ENCODE measurements around the gene MYCN.

Gene MYCN

DNA sequence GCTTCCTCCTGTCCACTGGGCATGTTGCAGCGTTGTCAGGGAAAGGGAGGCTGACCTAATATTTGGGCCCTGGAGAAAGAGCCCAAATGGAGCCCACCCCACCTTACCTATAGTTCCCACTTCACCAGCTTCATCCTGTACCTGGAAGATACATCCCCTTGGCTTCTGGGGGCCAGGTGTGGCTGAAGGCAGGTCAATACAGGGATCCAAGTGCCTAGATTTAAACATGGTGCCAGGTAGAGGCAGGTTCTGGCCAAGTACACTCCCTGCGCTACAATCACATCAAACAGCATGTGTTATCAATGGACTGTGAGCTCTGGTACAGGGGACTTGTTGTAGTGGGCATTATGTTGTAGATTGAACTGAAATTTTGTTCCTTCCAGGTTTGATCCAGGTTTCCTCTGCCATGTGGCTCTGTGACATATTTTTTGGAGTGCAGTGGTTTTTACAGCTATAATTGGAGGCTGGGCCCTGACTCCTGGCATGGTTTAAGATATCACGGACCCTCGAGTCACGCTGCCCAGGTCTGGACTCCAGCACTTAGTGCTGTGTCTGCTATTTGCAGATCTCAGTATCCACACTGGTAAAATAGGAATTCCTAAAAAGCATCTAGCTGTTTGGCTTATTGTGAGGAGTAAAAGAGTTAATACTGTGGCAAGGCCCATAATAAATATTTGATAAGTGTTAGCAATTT lies 23.8 kb downstream of the MYCN start:
- no peaks in the 10 kb centered on the region for H3K36me3 ChIP-seq (ENCODE audit: control insufficient read depth, insufficient read depth, low read length)

GRCh38 chr2:15964936-15965563 lies 24.7 kb downstream of the MYCN start:
- no peak overlapping the region for H3K4me3 ChIP-seq (ENCODE audit: low read length)
- no peaks in the 10 kb centered on the region for H3K27me3 ChIP-seq (ENCODE audit: control insufficient read depth, insufficient read depth, low read length)
- no peaks in the 10 kb centered on the region for H3K36me3 ChIP-seq (ENCODE audit: control insufficient read depth, insufficient read depth, low read length)
- H3K9ac ChIP-seq (ENCODE audit: low read length): no peak overlapping the region
- peaks cover 13% of the 10 kb centered on the region for H3K4me1 ChIP-seq (ENCODE audit: control insufficient read depth, insufficient read depth, low read length)
- H3K9me3 ChIP-seq (ENCODE audit: control insufficient read depth, low read length): no peaks in the 10 kb centered on the region

More for the DNA sequence above, 23.8 kb downstream of the MYCN start:
- Histone ChIP-seq H3K27me3 (ENCODE audit: control insufficient read depth, insufficient read depth, low read length) (no peaks in the 10 kb centered on the region), H3K9ac (ENCODE audit: low read length) (no peak overlapping the region), H3K4me3 (ENCODE audit: low read length) (no peak overlapping the region), H3K9me3 (ENCODE audit: control insufficient read depth, low read length) (no peaks in the 10 kb centered on the region), H3K4me1 (ENCODE audit: control insufficient read depth, insufficient read depth, low read length) (peaks cover 13% of the 10 kb centered on the region)

GRCh38 chr2:15965564-15966019 lies 25.2 kb downstream of the MYCN start:
- H3K4me1 ChIP-seq (ENCODE audit: control insufficient read depth, insufficient read depth, low read length): peaks cover 13% of the 10 kb centered on the region
- no peaks in the 10 kb centered on the region for H3K27me3 ChIP-seq (ENCODE audit: control insufficient read depth, insufficient read depth, low read length)
- no peaks in the 10 kb centered on the region for H3K9me3 ChIP-seq (ENCODE audit: control insufficient read depth, low read length)
- H3K4me3 ChIP-seq (ENCODE audit: low read length): no peak overlapping the region
- no peak overlapping the region for H3K9ac ChIP-seq (ENCODE audit: low read length)
- no peaks in the 10 kb centered on the region for H3K36me3 ChIP-seq (ENCODE audit: control insufficient read depth, insufficient read depth, low read length)

GRCh38 chr2:15967415-15968279 lies 27.3 kb downstream of the MYCN start:
- H3K36me3 ChIP-seq (ENCODE audit: control insufficient read depth, insufficient read depth, low read length): no peaks in the 10 kb centered on the region
- H3K4me1 ChIP-seq (ENCODE audit: control insufficient read depth, insufficient read depth, low read length): peaks cover 13% of the 10 kb centered on the region
- H3K9ac ChIP-seq (ENCODE audit: low read length): no peak overlapping the region
- H3K27me3 ChIP-seq (ENCODE audit: control insufficient read depth, insufficient read depth, low read length): no peaks in the 10 kb centered on the region
- H3K4me3 ChIP-seq (ENCODE audit: low read length): no peak overlapping the region
- no peaks in the 10 kb centered on the region for H3K9me3 ChIP-seq (ENCODE audit: control insufficient read depth, low read length)

DNA sequence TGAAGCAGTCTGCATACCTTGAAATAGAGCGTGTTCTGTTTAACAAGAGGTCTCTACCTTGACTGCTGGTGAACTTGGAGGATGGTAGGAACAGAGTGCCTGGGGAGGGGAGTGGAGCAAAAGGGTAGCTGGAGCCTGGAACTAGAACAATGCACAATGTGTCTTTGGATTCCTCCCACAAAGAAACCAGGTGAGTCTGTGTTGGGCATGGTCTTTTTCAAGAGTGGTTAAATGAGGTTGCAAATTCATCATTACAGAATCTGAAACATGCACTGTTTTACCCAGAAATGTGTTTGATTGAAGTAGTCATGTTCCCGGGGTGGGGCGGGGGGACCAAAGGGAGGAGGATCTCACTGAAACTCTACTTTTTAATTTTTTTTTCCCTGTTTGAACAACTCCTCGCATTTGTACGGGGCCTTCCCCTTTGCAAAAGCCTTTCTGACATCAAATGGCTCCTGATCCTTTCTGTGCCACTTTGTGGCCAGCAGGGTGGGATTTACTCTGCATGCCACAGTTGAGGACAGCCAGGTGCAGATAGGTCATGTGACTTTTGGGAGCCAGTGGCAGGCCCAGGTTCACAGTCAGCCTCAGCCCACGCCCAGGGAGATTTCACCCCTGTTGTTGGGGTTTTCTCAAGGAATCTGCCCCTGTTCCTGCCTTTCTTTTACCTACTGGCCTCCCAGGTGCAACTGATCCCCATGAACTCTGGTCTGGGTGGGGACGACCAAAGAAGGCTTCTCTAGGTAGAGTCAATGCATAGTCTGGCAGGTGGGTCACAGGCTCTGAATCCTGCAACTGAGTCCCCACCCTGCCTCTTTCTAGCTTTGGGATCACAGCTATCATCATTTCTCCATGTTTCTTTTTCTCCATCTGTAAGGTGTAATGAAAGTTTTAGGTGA lies 28.2 kb downstream of the MYCN start:
- H3K9ac ChIP-seq (ENCODE audit: low read length): no peak overlapping the region

DNA sequence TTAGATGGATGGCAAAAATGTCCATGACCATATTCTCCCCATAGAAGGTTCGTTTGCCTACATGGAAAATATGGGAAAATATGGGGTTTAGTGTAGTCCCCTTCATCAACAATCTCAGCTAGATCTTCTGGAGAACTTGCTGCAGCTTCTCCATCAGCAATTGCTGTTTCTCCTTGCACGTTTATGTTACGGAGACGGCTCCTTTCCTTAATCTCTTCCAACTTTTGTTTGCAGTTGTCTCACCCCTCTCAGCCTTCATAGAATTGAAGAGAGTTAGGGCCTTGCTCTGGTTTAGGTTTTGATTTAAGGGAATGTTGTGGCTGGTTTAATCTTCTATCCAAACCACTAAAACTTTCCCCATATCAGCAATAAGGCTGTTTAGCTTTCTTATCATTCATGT lies 28.9 kb downstream of the MYCN start:
- Histone ChIP-seq H3K27me3 (ENCODE audit: control insufficient read depth, insufficient read depth, low read length) (no peaks in the 10 kb centered on the region), H3K36me3 (ENCODE audit: control insufficient read depth, insufficient read depth, low read length) (no peaks in the 10 kb centered on the region), H3K9me3 (ENCODE audit: control insufficient read depth, low read length) (no peaks in the 10 kb centered on the region), H3K4me3 (ENCODE audit: low read length) (no peak overlapping the region), H3K9ac (ENCODE audit: low read length) (no peak overlapping the region), H3K4me1 (ENCODE audit: control insufficient read depth, insufficient read depth, low read length) (peaks cover 11% of the 10 kb centered on the region)

More for the DNA sequence above, 28.2 kb downstream of the MYCN start:
- Histone ChIP-seq H3K36me3 (ENCODE audit: control insufficient read depth, insufficient read depth, low read length) (no peaks in the 10 kb centered on the region), H3K4me3 (ENCODE audit: low read length) (no peak overlapping the region), H3K9me3 (ENCODE audit: control insufficient read depth, low read length) (no peaks in the 10 kb centered on the region), H3K27me3 (ENCODE audit: control insufficient read depth, insufficient read depth, low read length) (no peaks in the 10 kb centered on the region), H3K4me1 (ENCODE audit: control insufficient read depth, insufficient read depth, low read length) (peaks cover 13% of the 10 kb centered on the region)

DNA sequence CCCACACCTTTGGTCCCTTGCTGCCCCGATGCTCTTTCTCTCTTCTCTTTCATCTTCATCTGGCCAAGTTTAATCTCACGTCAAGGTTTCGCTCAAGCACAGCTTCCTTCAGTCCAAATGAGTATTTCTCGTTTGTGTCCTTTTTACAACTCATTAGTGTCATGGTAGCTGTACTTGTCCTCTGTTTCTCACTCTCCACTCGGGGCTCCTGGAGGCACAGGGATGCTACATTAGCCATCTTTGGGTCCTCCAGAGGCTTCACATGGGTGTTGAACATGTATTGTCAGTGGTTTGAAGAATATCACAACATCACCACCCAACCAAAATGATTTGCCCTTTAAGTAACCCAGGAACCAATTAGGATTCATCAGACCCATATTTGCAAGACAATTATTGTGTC lies 30.4 kb downstream of the MYCN start:
- no peaks in the 10 kb centered on the region for H3K9me3 ChIP-seq (ENCODE audit: control insufficient read depth, low read length)
- no peak overlapping the region for H3K4me3 ChIP-seq (ENCODE audit: low read length)
- no peaks in the 10 kb centered on the region for H3K27me3 ChIP-seq (ENCODE audit: control insufficient read depth, insufficient read depth, low read length)
- H3K4me1 ChIP-seq (ENCODE audit: control insufficient read depth, insufficient read depth, low read length): no peaks in the 10 kb centered on the region
- no peak overlapping the region for H3K9ac ChIP-seq (ENCODE audit: low read length)
- H3K36me3 ChIP-seq (ENCODE audit: control insufficient read depth, insufficient read depth, low read length): no peaks in the 10 kb centered on the region

GRCh38 chr2:15971351-15971750 lies 31.0 kb downstream of the MYCN start:
- no peak overlapping the region for H3K4me3 ChIP-seq (ENCODE audit: low read length)
- no peak overlapping the region for H3K9ac ChIP-seq (ENCODE audit: low read length)

GRCh38 chr2:15971831-15972522 lies 31.6 kb downstream of the MYCN start:
- Histone ChIP-seq H3K9me3 (ENCODE audit: control insufficient read depth, low read length) (no peaks in the 10 kb centered on the region), H3K4me1 (ENCODE audit: control insufficient read depth, insufficient read depth, low read length) (no peaks in the 10 kb centered on the region), H3K27me3 (ENCODE audit: control insufficient read depth, insufficient read depth, low read length) (no peaks in the 10 kb centered on the region), H3K4me3 (ENCODE audit: low read length) (no peak overlapping the region), H3K9ac (ENCODE audit: low read length) (no peak overlapping the region), H3K36me3 (ENCODE audit: control insufficient read depth, insufficient read depth, low read length) (no peaks in the 10 kb centered on the region)

More at GRCh38 chr2:15971351-15971750, 31.0 kb downstream of the MYCN start:
- Histone ChIP-seq H3K9me3 (ENCODE audit: control insufficient read depth, low read length) (no peaks in the 10 kb centered on the region), H3K4me1 (ENCODE audit: control insufficient read depth, insufficient read depth, low read length) (no peaks in the 10 kb centered on the region), H3K36me3 (ENCODE audit: control insufficient read depth, insufficient read depth, low read length) (no peaks in the 10 kb centered on the region), H3K27me3 (ENCODE audit: control insufficient read depth, insufficient read depth, low read length) (no peaks in the 10 kb centered on the region)

- H3K4me1 ChIP-seq (ENCODE audit: control insufficient read depth, insufficient read depth, low read length): no peaks in the 10 kb centered on the region
- no peaks in the 10 kb centered on the region for H3K27me3 ChIP-seq (ENCODE audit: control insufficient read depth, insufficient read depth, low read length)
- H3K36me3 ChIP-seq (ENCODE audit: control insufficient read depth, insufficient read depth, low read length): no peaks in the 10 kb centered on the region
- no peaks in the 10 kb centered on the region for H3K9me3 ChIP-seq (ENCODE audit: control insufficient read depth, low read length)
- no peak overlapping the region for H3K4me3 ChIP-seq (ENCODE audit: low read length)
- H3K9ac ChIP-seq (ENCODE audit: low read length): no peak overlapping the region
These were observed 33.4 kb downstream of the MYCN start for GRCh38 chr2:15973481-15974401.

Data from mucosa of stomach (tissue), 1 donor.